Stimulated activated CD8-positive, alpha-beta memory T cell treated with anti-CD3 and anti-CD28 coated beads, Interleukin-12 subunit alpha, Interleukin-12 subunit beta, amount 100 ng/mL, for 24 hours (primary cell): Measurements from ENCODE around the gene UTRN.

Experiments used
- DNase-seq: peaks from one replicate; pipeline ENCODE4 v3.0.0-alpha.2; 2020; ENCODE audit errors: extremely low read depth

Gene UTRN

GRCh38 chr6:144283646-144284477 is 1.3 kb upstream of the UTRN start:
- no peak for DNase-seq

- no peak for DNase-seq
These were observed 705 bp upstream of the UTRN start for GRCh38 chr6:144284478-144284782.

- DNase-seq: no peak
These were observed 338 bp downstream of the UTRN start for GRCh38 chr6:144285548-144285797.

- DNase-seq: no peak
These were observed 815 bp downstream of the UTRN start for GRCh38 chr6:144285798-144286502.

GRCh38 chr6:144286503-144287393 is 1.6 kb downstream of the UTRN start:
- DNase-seq: no peak

- no peak for DNase-seq
These were observed 3.9 kb downstream of the UTRN start for GRCh38 chr6:144289006-144289405.

GRCh38 chr6:144292372-144292771 is 7.2 kb downstream of the UTRN start:
- no peak for DNase-seq

- no peak for DNase-seq
These were observed 8.9 kb downstream of the UTRN start for GRCh38 chr6:144294016-144294415.

GRCh38 chr6:144295211-144295610 is 10.1 kb downstream of the UTRN start:
- DNase-seq: no peak

- no peak for DNase-seq
These were observed 11.0 kb downstream of the UTRN start for GRCh38 chr6:144295981-144296767.

GRCh38 chr6:144296973-144297372 is 11.8 kb downstream of the UTRN start:
- no peak for DNase-seq

GRCh38 chr6:144297511-144298100 is 12.5 kb downstream of the UTRN start:
- no peak for DNase-seq

GRCh38 chr6:144298194-144298593 is 13.1 kb downstream of the UTRN start:
- DNase-seq: no peak

GRCh38 chr6:144298916-144299315 is 13.8 kb downstream of the UTRN start:
- no peak for DNase-seq

- no peak for DNase-seq
These were observed 17.7 kb downstream of the UTRN start for GRCh38 chr6:144302701-144303372.

GRCh38 chr6:144304223-144304848 is 19.2 kb downstream of the UTRN start:
- no peak for DNase-seq

- no peak for DNase-seq
These were observed 20.4 kb downstream of the UTRN start for GRCh38 chr6:144305567-144305966.

GRCh38 chr6:144305985-144306384 is 20.9 kb downstream of the UTRN start:
- DNase-seq: no peak

- DNase-seq: no peak
These were observed 22.7 kb downstream of the UTRN start for GRCh38 chr6:144307880-144308279.

GRCh38 chr6:144310765-144311164 is 25.6 kb downstream of the UTRN start:
- no peak for DNase-seq
